H1 (cell line): ENCODE measurements around the gene GNG13. TPM values are rescaled to one million over a fixed set of nuclear protein-coding genes. Genes with fewer than 3 reads are reported as not detected.
A peak's percentile ranks its signal among the peaks of the same experiment; 100 is the strongest.

Experiments
- CTCF ChIA-PET: fragments of 300-600 bp; sonication (Branson Sonifier 250); formaldehyde crosslinking; loops from one replicate; lab custom pipeline; 2021; ENCODE audit not compliant: partially characterized antibody; lab: Charles Lee
- POLR2A ChIA-PET: fragments of 300-600 bp; sonication (Branson Sonifier 250); formaldehyde crosslinking; loops from one replicate; lab custom pipeline; 2021; ENCODE audit warnings: inconsistent platforms; ENCODE audit not compliant: partially characterized antibody; lab: Charles Lee
- DNase-seq, 2 experiments: peaks; one replicate each; pipeline versions ENCODE4 v3.0.0 to v3.0.0-alpha.2; 2010 to 2022; ENCODE audit warnings: low spot score in 2 of 2, low read depth in 1 of 2, mixed read lengths in 1 of 2
- FAIRE-seq: peaks from 2 replicates; lab custom pipeline; 2011; peaks lifted over from hg19 to GRCh38; lab: Jason Lieb, UNC
- H2AFZ ChIP-seq: 2 replicates; pipeline ENCODE4 v1.8.1; 2012; ENCODE audit warnings: low read length, inconsistent platforms
- H2AK5ac ChIP-seq: 2 replicates; pipeline ENCODE4 v1.6.1; 2013; ENCODE audit warnings: low read depth, low read length
- H2BK120ac ChIP-seq: replicated peaks from 2 replicates; pipeline ENCODE3; 2013; ENCODE audit warnings: low read depth, low read length, inconsistent platforms
- H2BK12ac ChIP-seq: 2 replicates; pipeline ENCODE4 v1.6.1; 2013; ENCODE audit warnings: low read depth, low read length
- H2BK15ac ChIP-seq: 2 replicates; pipeline ENCODE4 v1.6.1; 2013; ENCODE audit warnings: low read length
- H2BK20ac ChIP-seq: 2 replicates; pipeline ENCODE4 v1.6.1; 2013; ENCODE audit warnings: low read length
- H2BK5ac ChIP-seq: 2 replicates; pipeline ENCODE4 v1.6.1; 2013; ENCODE audit warnings: low read depth, low read length
- H3K14ac ChIP-seq: 2 replicates; pipeline ENCODE4 v1.6.1; 2013; ENCODE audit warnings: inconsistent platforms; ENCODE audit not compliant: insufficient read length
- H3K18ac ChIP-seq: 2 replicates; pipeline ENCODE4 v1.6.1; 2013; ENCODE audit warnings: low read length; ENCODE audit errors: extremely low read depth
- H3K23ac ChIP-seq: 2 replicates; pipeline ENCODE4 v1.6.1; 2013; ENCODE audit warnings: inconsistent platforms; ENCODE audit not compliant: insufficient read length
- H3K23me2 ChIP-seq: 2 replicates; pipeline ENCODE4 v1.6.1; 2013; ENCODE audit warnings: low read depth, low read length
- H3K27ac ChIP-seq: 2 replicates; pipeline ENCODE4 v1.6.1; 2011; ENCODE audit warnings: low read depth, low read length, inconsistent platforms
- H3K27me3 ChIP-seq, 4 experiments: replicated peaks in 1 of 4; 1 replicate in 1 of 4; 2 replicates in 3 of 4; pipeline versions ENCODE4 v1.6.1 to v1.8.1; 2011 to 2013; ENCODE audit warnings: low read length in 3 of 4, mild to moderate bottlenecking in 3 of 4, inconsistent platforms in 2 of 4, mixed read lengths in 2 of 4, moderate library complexity in 1 of 4; ENCODE audit not compliant: control insufficient read depth in 3 of 4, insufficient read depth in 3 of 4; ENCODE audit errors: extremely low read depth in 1 of 4
- H3K36me3 ChIP-seq, 4 experiments: 2 replicates each; pipeline versions ENCODE4 v1.6.1 to v1.8.1; 2011 to 2013; ENCODE audit warnings: mild to moderate bottlenecking in 4 of 4, low read length in 3 of 4, moderate library complexity in 2 of 4, control low read depth in 1 of 4, inconsistent platforms in 1 of 4; ENCODE audit not compliant: insufficient read depth in 4 of 4, control insufficient read depth in 2 of 4
- H3K4ac ChIP-seq: replicated peaks from 2 replicates; pipeline ENCODE3; 2013; ENCODE audit warnings: low read length, low read depth, mixed read lengths, inconsistent platforms; ENCODE audit not compliant: insufficient read length
- H3K4me1 ChIP-seq, 4 experiments: replicated peaks in 1 of 4; 1 replicate in 1 of 4; 2 replicates in 3 of 4; pipeline versions ENCODE4 v1.6.1 to v1.8.1; 2011 to 2013; ENCODE audit warnings: low read length in 3 of 4, inconsistent platforms in 2 of 4, mixed read lengths in 1 of 4; ENCODE audit not compliant: insufficient read depth in 4 of 4, control insufficient read depth in 3 of 4
- H3K4me2 ChIP-seq, 2 experiments: 2 replicates each; pipeline versions ENCODE4 v1.6.1 to v1.8.1; 2011 to 2013; ENCODE audit warnings: low read depth in 2 of 2, low read length in 2 of 2, control low read depth in 1 of 2, inconsistent platforms in 1 of 2, mild to moderate bottlenecking in 1 of 2; ENCODE audit not compliant: insufficient read depth in 1 of 2
- H3K4me3 ChIP-seq, 4 experiments: fragments of 200-600, 300-600 bp in 1 of 4; sonication (generic), shearing (Covaris generic), sonication (Bioruptor Twin) in 1 of 4; 2 replicates each; pipeline versions ENCODE4 v1.5.1 to v1.8.1; 2011 to 2016; ENCODE audit warnings: low read length in 4 of 4, low read depth in 3 of 4, control low read depth in 2 of 4, inconsistent platforms in 2 of 4, mild to moderate bottlenecking in 2 of 4, mixed read lengths in 1 of 4, moderate library complexity in 1 of 4; ENCODE audit not compliant: insufficient read depth in 2 of 4; ENCODE audit errors: extremely low read depth in 1 of 4
- H3K56ac ChIP-seq: replicated peaks from 2 replicates; pipeline ENCODE3; 2013; ENCODE audit warnings: low read depth, mild to moderate bottlenecking, mixed read lengths, low read length, inconsistent platforms; ENCODE audit not compliant: insufficient read length
- H3K79me1 ChIP-seq: 2 replicates; pipeline ENCODE4 v1.6.1; 2013; ENCODE audit warnings: low read depth, low read length, control low read depth
- H3K79me2 ChIP-seq, 2 experiments: 2 replicates each; pipeline versions ENCODE4 v1.6.1 to v1.8.1; 2012 to 2013; ENCODE audit warnings: low read length in 2 of 2, mild to moderate bottlenecking in 2 of 2, inconsistent platforms in 1 of 2; ENCODE audit not compliant: insufficient read depth in 2 of 2, control insufficient read depth in 1 of 2
- H3K9ac ChIP-seq, 4 experiments: replicated peaks in 1 of 4; 1 replicate in 1 of 4; 2 replicates in 3 of 4; pipeline versions ENCODE4 v1.6.1 to v1.8.1; 2011 to 2013; ENCODE audit warnings: low read depth in 3 of 4, low read length in 3 of 4, control low read depth in 2 of 4, mild to moderate bottlenecking in 2 of 4, moderate library complexity in 2 of 4, inconsistent platforms in 1 of 4; ENCODE audit errors: extremely low read depth in 1 of 4
- H3K9me3 ChIP-seq, 2 experiments: 2 replicates each; pipeline versions ENCODE4 v1.6.1 to v1.8.1; 2012 to 2013; ENCODE audit warnings: mild to moderate bottlenecking in 2 of 2, moderate library complexity in 2 of 2, control low read depth in 1 of 2, inconsistent platforms in 1 of 2, low read depth in 1 of 2, low read length in 1 of 2, mixed read lengths in 1 of 2; ENCODE audit not compliant: insufficient read depth in 2 of 2
- H4K20me1 ChIP-seq, 2 experiments: replicated peaks in 1 of 2; 2 replicates each; pipeline versions ENCODE3 to v1.8.1; 2011 to 2013; ENCODE audit warnings: inconsistent platforms in 2 of 2, low read length in 2 of 2, mild to moderate bottlenecking in 1 of 2; ENCODE audit not compliant: insufficient read depth in 2 of 2, control insufficient read depth in 1 of 2
- H4K5ac ChIP-seq: 2 replicates; pipeline ENCODE4 v1.6.1; 2013; ENCODE audit warnings: low read length, low read depth, mixed read lengths, inconsistent platforms; ENCODE audit not compliant: insufficient read length
- H4K8ac ChIP-seq: 2 replicates; pipeline ENCODE4 v1.8.0; 2013; ENCODE audit warnings: mild to moderate bottlenecking, moderate library complexity, low read length, inconsistent platforms; ENCODE audit not compliant: insufficient read depth; ENCODE audit errors: extremely low read depth
- H4K91ac ChIP-seq: replicated peaks from 2 replicates; pipeline ENCODE3; 2013; ENCODE audit warnings: low read length, mixed read lengths, inconsistent platforms; ENCODE audit not compliant: insufficient read length
- BCL11A ChIP-seq, 2 experiments: IDR thresholded peaks; one replicate each; pipeline ENCODE4 v1.6.1; 2011; ENCODE audit warnings: low read depth in 2 of 2, low read length in 2 of 2, mild to moderate bottlenecking in 2 of 2
- CBX5 ChIP-seq: fragments of 300-800, 300-1000 bp; sonication (generic); IDR thresholded peaks from 2 replicates; pipeline ENCODE4 v1.7.1; 2016; ENCODE audit warnings: antibody characterized with exemption, low read length, low read depth
- EZH2 ChIP-seq: fragments of 200-600 bp; sonication (generic); IDR thresholded peaks from 2 replicates; pipeline ENCODE4 v1.7.1; 2012; ENCODE audit warnings: low read depth, mild to moderate bottlenecking, moderate library complexity, low read length, inconsistent platforms; ENCODE audit not compliant: severe bottlenecking
- JUN ChIP-seq: IDR thresholded peaks from 2 replicates; pipeline ENCODE4 v1.6.1; 2011; ENCODE audit warnings: low read depth, mild to moderate bottlenecking, improper control_type of control experiment, low read length
- PHF8 ChIP-seq: fragments of 200-600 bp; sonication (generic); conservative IDR thresholded peaks from 2 replicates; pipeline ENCODE4 v1.7.1; 2012; ENCODE audit warnings: low read depth, mild to moderate bottlenecking, inconsistent platforms, low read length, moderate library complexity
- POLR2A ChIP-seq, 2 experiments: IDR thresholded peaks; 1 replicate in 1 of 2; 2 replicates in 1 of 2; pipeline ENCODE4 v1.6.1; 2011; ENCODE audit warnings: low read depth in 2 of 2, low read length in 2 of 2, mild to moderate bottlenecking in 2 of 2; ENCODE audit errors: control extremely low read depth in 1 of 2
- RAD21 ChIP-seq, 2 experiments: IDR thresholded peaks in 1 of 2; conservative IDR thresholded peaks in 1 of 2; 2 replicates each; pipeline ENCODE4 v1.6.1; 2011; ENCODE audit warnings: low read depth in 2 of 2, low read length in 2 of 2, improper control_type of control experiment in 1 of 2, inconsistent platforms in 1 of 2, mild to moderate bottlenecking in 1 of 2, moderate library complexity in 1 of 2
- TAF1 ChIP-seq: IDR thresholded peaks from 2 replicates; pipeline ENCODE4 v1.6.1; 2011; ENCODE audit warnings: mild to moderate bottlenecking, low read depth, low read length
- WGBS, 2 experiments: shearing (Covaris generic) in 1 of 2; methylation state at CpG; one replicate each; pipeline versions ENCODE4 v1.1.6 to v1.1.7; 2013 to 2015; ENCODE audit warnings: low lambda C conversion rate in 2 of 2, mixed read lengths in 2 of 2, inconsistent platforms in 1 of 2, low coverage in 1 of 2, missing lambda C conversion rate in 1 of 2; ENCODE audit not compliant: insufficient replicate concordance in 2 of 2, insufficient coverage in 1 of 2, insufficient read length in 1 of 2; ENCODE audit errors: extremely low coverage in 1 of 2, missing lambda C conversion rate in 1 of 2; 5-methylcytosine and 5-hydroxymethylcytosine counted together
- polyA plus RNA-seq, 7 experiments: library from polyadenylated mRNA; depleted of rRNA in 3 of 7; stranded (reverse) in 5 of 7; unstranded in 2 of 7; fragments of >200 nt in 5 of 7; fragments of 200-250 nt in 2 of 7; gene quantifications; 1 replicate in 5 of 7; 2 replicates in 1 of 7; 4 replicates in 1 of 7; pipeline versions ENCODE4 v1.2.1 to v1.2.3, GENCODE V29; 2011 to 2013; ENCODE audit warnings: missing spikeins in 2 of 7, mixed read lengths in 2 of 7
- total RNA-seq: library from RNA; stranded (reverse); fragmentation: NEBNext Ultra II Directional; extraction: Animal tissue kit (Norgen Biotek cat#: 25700); gene quantifications from 2 replicates; pipeline ENCODE4 v1.2.1, GENCODE V29; 2021

Gene GNG13
- total and polyA plus RNA-seq, 2 of the 8 experiments (the other 6 are each of a cell fraction or from before 2014, with no cell fraction given), result not detected

GRCh38 chr16:830107-830870, 29.8 kb upstream of the GNG13 start:
- Histone ChIP-seq H3K79me2 (no peaks in the 10 kb centered on the region), H3K23ac (no peak overlapping the region), H2AK5ac (no peak overlapping the region), H3K4me1 (0 out of 7 replicates have a peak, but pooled peaks cover 0 to 1% (median 0%) of the 10 kb centered on the region in 4 experiments), H2BK120ac (no peak overlapping the region), H2BK15ac (no peak overlapping the region), H3K4ac (no peak overlapping the region), H3K4me3 (no peak overlapping the region), H2AFZ (no peak overlapping the region), H2BK12ac (no peak overlapping the region), H4K20me1 (no peaks in the 10 kb centered on the region), H3K27ac (no peak overlapping the region), H4K5ac (no peak overlapping the region), H3K14ac (no peak overlapping the region), H3K36me3 (no peaks in the 10 kb centered on the region), H4K91ac (no peak overlapping the region), H3K4me2 (no peak overlapping the region), H3K27me3 (no peaks in the 10 kb centered on the region), H2BK20ac (no peak overlapping the region), H3K9ac (no peak overlapping the region), H3K79me1 (no peaks in the 10 kb centered on the region), H3K56ac (no peak overlapping the region), H3K9me3 (peaks cover 4 to 54% of the 10 kb centered on the region in 2 experiments; a peak in 3 of 4 replicates), H2BK5ac (no peak overlapping the region), H3K18ac (no peak overlapping the region), H3K23me2 (no peaks in the 10 kb centered on the region), H4K8ac (peak overlapping the region; percentile 77)
- FAIRE-seq (no peak), DNase-seq (no peak)
- ChIA-PET POLR2A (no interaction called here), CTCF (no interaction called here)
- 93% methylated on average over 35 of the region's 43 CpGs; no CpG with 5 or more reads in 1 of the 2 experiments for WGBS, 2 experiments
- TF ChIP-seq CBX5 (no peak), EZH2 (no peak), JUN (no peak), BCL11A (IDR thresholded peaks at IDR 0.05; ENCODE audit: low read depth in 2 of 2, low read length in 2 of 2) (no peak), PHF8 (no peak), TAF1 (no peak), POLR2A (IDR thresholded peaks at IDR 0.05; ENCODE audit: control extremely low read depth in 1 of 2, low read depth in 2 of 2, low read length in 2 of 2) (no peak), RAD21 (IDR thresholded peaks at IDR 0.05 in 1 of 2, conservative IDR thresholded peaks at IDR 0.05 in 1 of 2; ENCODE audit: low read depth in 2 of 2, low read length in 2 of 2) (no peak)
